Hematopoietic multipotent progenitor cell treated with erythropoietin and hydrocortisone succinate and interleukin-3 and kit ligand, for 4 days (in vitro differentiated cells): ENCODE results near the gene TMEM91.
"Not testable (repeated sequence)": the region's sequence is repeated elsewhere in the genome, so short reads cannot be mapped to it uniquely, and the experiment has no call there.

Source experiments
- DNase-seq: peaks from one replicate; pipeline ENCODE4 v3.0.0-alpha.2; 2015

The TMEM91 gene

DNA sequence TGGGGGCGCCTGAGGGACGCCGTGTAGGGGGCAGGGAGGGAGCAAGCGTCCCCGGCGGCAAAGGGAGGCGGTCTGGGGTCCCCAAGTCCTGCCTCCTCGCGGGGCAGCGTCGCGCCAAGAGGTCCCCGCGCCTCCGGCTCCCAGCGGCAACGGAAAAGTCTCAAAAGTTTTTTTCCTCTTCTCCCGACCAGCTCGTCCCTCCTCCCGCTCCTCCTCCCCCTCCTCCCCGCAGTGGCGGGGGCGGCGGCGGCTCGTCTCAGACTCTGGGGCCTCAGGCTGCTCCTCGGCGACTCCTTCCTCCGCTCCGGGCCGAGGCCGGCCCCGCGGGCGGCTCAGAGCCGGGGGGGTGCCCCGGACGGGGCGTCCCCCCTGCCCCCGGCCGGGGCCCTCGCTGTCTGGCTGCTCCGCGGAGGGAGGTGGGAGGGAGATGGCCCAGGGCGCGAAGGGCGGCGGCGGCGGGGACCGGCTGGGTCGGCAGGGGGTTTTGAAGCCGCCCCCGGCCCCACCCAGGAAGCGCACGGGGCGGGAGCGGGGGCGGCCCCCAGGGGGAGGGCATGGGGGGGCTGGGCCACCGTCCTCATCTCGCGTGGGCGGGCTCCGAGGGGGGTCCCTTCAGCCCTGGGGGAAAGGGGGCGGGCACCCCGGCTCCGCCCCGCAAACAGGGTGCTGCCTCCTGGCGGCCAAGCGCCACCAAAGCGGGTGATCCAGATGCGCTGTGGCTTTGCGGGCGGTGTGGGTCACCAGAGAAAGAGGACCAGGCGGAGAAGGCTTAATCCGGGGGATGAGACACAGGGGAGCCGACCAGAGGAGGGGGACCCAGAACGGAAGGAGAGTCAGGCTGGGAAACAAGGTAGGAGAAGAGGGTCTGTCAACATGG, 22.6 kb upstream of the TMEM91 start, which contains the start of gene TGFB1:
Gene TGFB1, minus strand, starts transcription at position 457 of the 877 bp plus-strand sequence. CDS start 878 bp downstream, outside the sequence.
- peak; percentile 96 for DNase-seq

DNA sequence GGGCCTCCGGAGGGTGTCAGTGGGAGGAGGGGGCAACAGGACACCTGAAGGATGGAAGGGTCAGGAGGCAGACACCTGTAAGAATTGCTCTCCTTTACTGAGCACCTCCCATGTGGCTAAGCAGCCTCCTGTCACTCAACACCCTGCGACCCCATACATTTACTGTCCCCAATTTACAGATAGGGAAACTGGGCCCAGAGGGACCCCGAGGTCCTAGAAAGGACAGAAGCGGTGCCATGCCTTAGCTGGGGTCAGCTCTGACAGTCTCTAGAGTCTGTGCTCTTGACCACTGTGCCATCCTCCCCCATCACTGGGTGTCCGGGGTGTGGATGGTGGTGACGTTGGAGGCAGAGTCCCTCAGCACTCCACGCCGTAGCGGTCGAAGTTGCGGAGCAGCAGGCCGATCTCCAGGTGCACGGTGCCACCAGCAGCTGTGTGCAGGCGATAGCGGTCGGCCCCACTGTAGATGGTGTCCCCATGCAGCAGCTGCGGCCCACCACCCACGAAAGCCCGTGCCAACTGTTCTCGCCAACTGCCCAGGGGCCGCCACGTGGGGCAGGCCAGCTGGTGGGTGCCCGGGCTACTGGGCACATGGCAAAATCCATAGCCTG, 21.9 kb upstream of the TMEM91 start:
- DNase-seq = no peak

DNA sequence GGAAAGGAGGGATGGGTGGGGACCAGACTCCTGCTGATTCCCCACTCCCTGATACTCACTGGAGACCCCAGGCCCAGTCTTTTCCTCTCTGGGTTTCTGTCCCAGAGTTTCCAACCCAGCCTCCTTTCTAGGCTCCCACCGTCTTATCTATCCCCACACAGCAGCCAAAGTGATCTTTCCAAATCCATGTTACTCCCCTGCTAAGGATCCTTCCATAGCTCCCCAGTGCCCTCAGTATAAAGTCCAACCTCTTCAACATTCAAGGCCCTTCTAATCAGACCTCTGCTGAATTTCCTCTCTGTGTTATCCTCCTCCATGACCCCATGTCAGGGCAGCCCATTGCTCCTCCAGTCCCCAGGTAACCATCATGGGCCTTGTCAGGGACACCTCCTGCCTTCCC, 21.3 kb upstream of the TMEM91 start:
- DNase-seq = no peak

- DNase-seq = no peak
These were observed 20.5 kb upstream of the TMEM91 start for GRCh38 chr19:41355802-41356201.

DNA sequence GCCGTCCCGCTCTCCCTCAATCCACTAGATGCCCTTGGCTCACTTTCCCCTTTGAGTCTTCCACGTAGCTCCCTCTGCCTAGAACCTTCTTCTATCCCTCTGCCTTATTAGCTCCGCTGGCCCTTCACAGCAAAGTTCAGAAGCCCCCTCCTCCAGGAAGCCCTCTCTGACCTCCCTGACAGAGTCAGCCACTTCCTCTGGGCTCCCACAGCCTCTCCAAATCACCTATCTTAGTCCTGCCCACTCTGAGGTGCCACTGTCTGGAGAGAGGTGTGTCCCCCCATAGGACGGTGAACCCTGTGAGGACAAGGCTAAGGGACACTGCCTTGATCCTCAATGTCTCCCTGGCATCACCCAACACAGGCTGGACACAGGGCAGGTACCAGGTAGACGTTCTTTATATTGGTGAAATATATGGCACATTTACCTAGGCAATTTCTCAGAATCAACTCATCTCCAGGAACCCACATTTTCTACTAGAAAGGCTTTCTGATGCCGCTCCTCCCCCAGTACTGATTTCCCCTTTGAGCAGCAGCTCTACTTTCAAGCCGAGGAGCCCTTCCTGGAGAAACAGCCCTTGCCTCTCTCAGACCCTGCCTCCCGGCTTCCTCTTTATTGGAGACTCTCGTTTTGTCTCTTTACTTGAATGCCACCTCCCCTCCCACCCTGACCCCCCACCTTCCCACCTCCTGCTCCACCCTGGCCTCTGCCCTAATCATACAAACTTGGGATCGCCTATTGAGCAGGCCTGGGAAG, 19.2 kb upstream of the TMEM91 start:
- DNase-seq = peak; percentile 62

- no peak for DNase-seq
These were observed 18.6 kb upstream of the TMEM91 start for GRCh38 chr19:41357746-41358145.

- no peak for DNase-seq
These were observed 16.6 kb upstream of the TMEM91 start for GRCh38 chr19:41359741-41360140.

- no peak for DNase-seq
These were observed 14.0 kb upstream of the TMEM91 start for GRCh38 chr19:41362143-41362847.

- DNase-seq = no peak
These were observed 13.0 kb upstream of the TMEM91 start for GRCh38 chr19:41363371-41363752.

GRCh38 chr19:41363753-41364523, 12.4 kb upstream of the TMEM91 start, which contains the start of gene B9D2:
Gene B9D2, minus strand, starts transcription at chr19:41364149. Its CDS starts 630 bp downstream, at chr19:41363519.
- peak; percentile 99 for DNase-seq

DNA sequence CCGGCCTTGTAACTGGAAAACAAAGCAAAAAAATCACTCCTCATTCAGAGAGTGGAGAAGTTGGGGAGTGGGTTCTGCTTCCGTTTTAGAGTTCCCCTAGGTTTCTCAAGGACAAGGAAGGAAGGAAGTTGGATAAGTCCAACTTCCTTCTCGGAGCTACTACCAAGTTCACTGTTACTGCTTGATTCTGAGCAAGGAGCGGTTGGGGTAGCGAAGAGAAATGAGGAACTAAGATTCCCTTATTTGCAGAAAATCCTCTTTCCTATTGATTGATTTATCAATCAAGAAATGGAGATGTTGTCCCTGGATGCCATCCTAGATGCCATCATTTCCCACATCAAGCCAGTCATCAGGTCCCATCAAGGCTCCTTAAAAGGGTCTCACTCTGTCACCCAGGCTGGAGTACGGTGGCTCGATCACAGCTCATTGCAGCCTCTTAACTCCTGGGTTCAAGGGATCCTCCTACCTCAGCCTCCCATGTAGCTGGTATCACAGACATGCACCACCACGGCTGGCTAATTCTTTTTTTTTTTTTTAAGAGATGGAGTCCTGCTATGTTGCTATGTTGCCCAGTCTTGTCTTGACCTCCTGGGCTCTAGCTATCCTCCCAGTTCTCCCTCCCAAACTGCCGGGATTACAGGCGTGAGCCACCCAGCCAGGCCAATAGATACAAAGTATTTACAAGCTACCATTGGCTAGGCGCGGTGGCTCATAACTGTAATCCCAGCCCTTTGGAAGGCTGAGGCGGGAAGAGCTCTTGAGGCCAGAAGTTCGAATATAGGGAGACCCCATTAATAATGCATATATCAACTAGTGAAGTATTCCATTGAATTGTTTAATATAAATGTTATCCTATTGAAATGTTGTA, 11.6 kb upstream of the TMEM91 start:
- peak; percentile 69 for DNase-seq

GRCh38 chr19:41366089-41366488, 10.2 kb upstream of the TMEM91 start:
- DNase-seq = peak; percentile 72

DNA sequence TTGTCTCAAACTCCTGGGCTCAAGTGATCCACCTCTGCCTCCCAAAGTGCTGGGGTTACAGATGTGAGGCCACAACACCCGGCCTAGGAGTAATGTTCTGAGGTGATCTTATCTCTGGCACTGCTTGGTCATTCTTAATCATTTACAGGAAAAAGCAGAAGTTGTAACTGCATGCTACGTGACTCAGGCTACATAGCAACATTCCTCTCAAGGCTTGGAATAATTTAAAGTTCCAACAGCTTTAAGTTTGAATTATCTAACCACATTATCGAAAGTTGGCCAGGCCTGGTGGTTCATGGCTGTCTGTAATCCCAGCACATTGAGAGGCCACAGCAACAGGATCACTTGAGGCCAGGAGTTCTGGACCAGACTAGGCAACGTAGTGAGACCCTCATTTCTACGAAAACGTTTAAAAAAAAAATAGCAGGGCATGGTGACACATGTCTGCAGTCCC, 8.5 kb upstream of the TMEM91 start:
- peak; percentile 91 for DNase-seq

DNA sequence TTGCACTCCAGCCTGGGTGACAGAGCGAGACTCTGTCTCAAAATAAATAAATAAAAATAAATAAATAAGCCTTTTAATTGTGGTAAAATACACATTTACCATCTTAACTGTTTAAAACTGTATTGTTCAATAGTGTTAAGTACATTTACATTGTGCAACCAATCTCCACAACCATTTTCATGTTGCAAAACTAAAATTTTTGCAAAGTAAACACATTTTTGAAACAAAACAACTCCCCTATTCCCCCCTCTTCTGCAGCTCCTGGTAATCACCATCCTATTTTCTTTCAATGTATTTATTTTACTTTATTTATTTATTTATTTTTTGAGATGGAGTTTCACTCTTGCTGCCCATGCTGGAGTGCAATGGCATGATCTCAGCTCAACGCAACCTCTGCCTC, 6.6 kb upstream of the TMEM91 start:
- no peak for DNase-seq

DNA sequence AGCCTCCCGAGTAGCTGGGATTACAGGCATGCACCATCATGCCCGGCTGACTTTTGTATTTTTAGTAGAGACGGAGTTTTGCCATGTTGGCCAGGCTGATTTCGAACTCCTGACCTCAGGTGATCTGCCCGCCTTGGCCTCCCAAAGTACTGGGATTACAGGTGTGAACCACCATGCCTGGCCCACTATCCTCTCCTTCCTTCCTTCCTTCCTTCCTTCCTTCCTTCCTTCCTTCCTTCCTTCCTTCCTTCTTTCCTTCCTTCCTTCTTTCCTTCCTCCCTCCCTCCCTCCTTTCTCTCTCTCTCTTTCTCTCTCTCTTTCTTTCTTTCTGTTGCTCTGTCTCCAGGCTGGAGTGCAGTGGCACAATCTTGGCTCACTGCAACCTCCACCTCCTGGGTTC, 5.2 kb upstream of the TMEM91 start:
- not testable (repeated sequence) for DNase-seq

DNA sequence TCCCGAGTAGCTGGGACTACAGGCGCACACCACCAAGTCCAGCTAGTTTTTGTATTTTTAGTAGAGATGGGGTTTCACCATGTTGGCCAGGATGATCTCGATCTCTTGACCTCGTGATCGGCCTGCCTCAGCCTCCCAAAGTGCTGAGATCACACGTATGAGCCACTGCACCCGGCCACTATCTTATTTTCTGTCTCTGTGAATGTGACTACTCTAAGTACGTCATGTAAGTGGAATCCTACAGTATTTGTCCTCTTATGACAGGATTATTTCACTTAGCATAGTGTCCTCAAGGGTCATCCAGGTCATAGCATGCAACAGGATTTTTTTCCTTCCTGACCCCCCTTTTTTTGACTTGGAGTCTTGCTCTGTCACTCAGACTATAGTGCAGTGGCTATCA, 4.8 kb upstream of the TMEM91 start:
- DNase-seq = no peak

DNA sequence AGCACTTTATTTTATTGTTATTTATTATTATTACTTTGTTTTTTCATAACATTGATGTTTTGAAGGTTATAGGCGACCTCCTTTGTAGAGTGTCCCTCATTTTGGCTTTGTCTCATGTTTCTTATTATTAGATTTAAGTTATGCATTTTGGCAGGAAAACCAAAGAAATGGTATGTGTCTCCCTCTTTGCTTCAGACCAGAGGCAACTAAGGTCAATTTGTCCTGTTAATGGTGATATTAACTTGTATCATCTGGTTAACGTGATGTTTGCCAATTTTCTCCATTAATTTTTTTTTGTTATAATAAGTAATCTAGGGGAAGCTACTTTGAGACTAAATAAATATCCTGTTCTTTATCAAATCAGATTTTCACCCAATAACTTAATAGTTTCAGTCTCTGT, 3.8 kb upstream of the TMEM91 start:
- DNase-seq = no peak

- DNase-seq = no peak
These were observed 2.3 kb upstream of the TMEM91 start for GRCh38 chr19:41373993-41374392.

GRCh38 chr19:41376998-41377365, 649 bp downstream of the TMEM91 start:
- DNase-seq = no peak

- DNase-seq = peak; percentile 80
These were observed 1.8 kb downstream of the TMEM91 start for GRCh38 chr19:41377977-41378709.
